H1 (cell line): ENCODE measurements around the gene NEGR1. TPM values are rescaled to one million over a fixed set of nuclear protein-coding genes. Genes with fewer than 3 reads are reported as not detected.

Experiments
- CTCF ChIA-PET: fragments of 300-600 bp; sonication (Branson Sonifier 250); formaldehyde crosslinking; loops from one replicate; lab custom pipeline; 2021; ENCODE audit not compliant: partially characterized antibody; lab: Charles Lee
- POLR2A ChIA-PET: fragments of 300-600 bp; sonication (Branson Sonifier 250); formaldehyde crosslinking; loops from one replicate; lab custom pipeline; 2021; ENCODE audit warnings: inconsistent platforms; ENCODE audit not compliant: partially characterized antibody; lab: Charles Lee
- DNase-seq, 2 experiments: peaks; one replicate each; pipeline versions ENCODE4 v3.0.0 to v3.0.0-alpha.2; 2010 to 2022; ENCODE audit warnings: low spot score in 2 of 2, low read depth in 1 of 2, mixed read lengths in 1 of 2
- FAIRE-seq: peaks from 2 replicates; lab custom pipeline; 2011; peaks lifted over from hg19 to GRCh38; lab: Jason Lieb, UNC
- H2AFZ ChIP-seq: 2 replicates; pipeline ENCODE4 v1.8.1; 2012; ENCODE audit warnings: low read length, inconsistent platforms
- H2AK5ac ChIP-seq: 2 replicates; pipeline ENCODE4 v1.6.1; 2013; ENCODE audit warnings: low read depth, low read length
- H2BK120ac ChIP-seq: replicated peaks from 2 replicates; pipeline ENCODE3; 2013; ENCODE audit warnings: low read depth, low read length, inconsistent platforms
- H2BK12ac ChIP-seq: 2 replicates; pipeline ENCODE4 v1.6.1; 2013; ENCODE audit warnings: low read depth, low read length
- H2BK15ac ChIP-seq: 2 replicates; pipeline ENCODE4 v1.6.1; 2013; ENCODE audit warnings: low read length
- H2BK20ac ChIP-seq: 2 replicates; pipeline ENCODE4 v1.6.1; 2013; ENCODE audit warnings: low read length
- H2BK5ac ChIP-seq: 2 replicates; pipeline ENCODE4 v1.6.1; 2013; ENCODE audit warnings: low read depth, low read length
- H3K14ac ChIP-seq: 2 replicates; pipeline ENCODE4 v1.6.1; 2013; ENCODE audit warnings: inconsistent platforms; ENCODE audit not compliant: insufficient read length
- H3K18ac ChIP-seq: 2 replicates; pipeline ENCODE4 v1.6.1; 2013; ENCODE audit warnings: low read length; ENCODE audit errors: extremely low read depth
- H3K23ac ChIP-seq: 2 replicates; pipeline ENCODE4 v1.6.1; 2013; ENCODE audit warnings: inconsistent platforms; ENCODE audit not compliant: insufficient read length
- H3K23me2 ChIP-seq: 2 replicates; pipeline ENCODE4 v1.6.1; 2013; ENCODE audit warnings: low read depth, low read length
- H3K27ac ChIP-seq: 2 replicates; pipeline ENCODE4 v1.6.1; 2011; ENCODE audit warnings: low read depth, low read length, inconsistent platforms
- H3K27me3 ChIP-seq, 4 experiments: replicated peaks in 1 of 4; 1 replicate in 1 of 4; 2 replicates in 3 of 4; pipeline versions ENCODE4 v1.6.1 to v1.8.1; 2011 to 2013; ENCODE audit warnings: low read length in 3 of 4, mild to moderate bottlenecking in 3 of 4, inconsistent platforms in 2 of 4, mixed read lengths in 2 of 4, moderate library complexity in 1 of 4; ENCODE audit not compliant: control insufficient read depth in 3 of 4, insufficient read depth in 3 of 4; ENCODE audit errors: extremely low read depth in 1 of 4
- H3K36me3 ChIP-seq, 4 experiments: 2 replicates each; pipeline versions ENCODE4 v1.6.1 to v1.8.1; 2011 to 2013; ENCODE audit warnings: mild to moderate bottlenecking in 4 of 4, low read length in 3 of 4, moderate library complexity in 2 of 4, control low read depth in 1 of 4, inconsistent platforms in 1 of 4; ENCODE audit not compliant: insufficient read depth in 4 of 4, control insufficient read depth in 2 of 4
- H3K4ac ChIP-seq: replicated peaks from 2 replicates; pipeline ENCODE3; 2013; ENCODE audit warnings: low read length, low read depth, mixed read lengths, inconsistent platforms; ENCODE audit not compliant: insufficient read length
- H3K4me1 ChIP-seq, 4 experiments: replicated peaks in 1 of 4; 1 replicate in 1 of 4; 2 replicates in 3 of 4; pipeline versions ENCODE4 v1.6.1 to v1.8.1; 2011 to 2013; ENCODE audit warnings: low read length in 3 of 4, inconsistent platforms in 2 of 4, mixed read lengths in 1 of 4; ENCODE audit not compliant: insufficient read depth in 4 of 4, control insufficient read depth in 3 of 4
- H3K4me2 ChIP-seq, 2 experiments: 2 replicates each; pipeline versions ENCODE4 v1.6.1 to v1.8.1; 2011 to 2013; ENCODE audit warnings: low read depth in 2 of 2, low read length in 2 of 2, control low read depth in 1 of 2, inconsistent platforms in 1 of 2, mild to moderate bottlenecking in 1 of 2; ENCODE audit not compliant: insufficient read depth in 1 of 2
- H3K4me3 ChIP-seq, 4 experiments: fragments of 200-600, 300-600 bp in 1 of 4; sonication (generic), shearing (Covaris generic), sonication (Bioruptor Twin) in 1 of 4; 2 replicates each; pipeline versions ENCODE4 v1.5.1 to v1.8.1; 2011 to 2016; ENCODE audit warnings: low read length in 4 of 4, low read depth in 3 of 4, control low read depth in 2 of 4, inconsistent platforms in 2 of 4, mild to moderate bottlenecking in 2 of 4, mixed read lengths in 1 of 4, moderate library complexity in 1 of 4; ENCODE audit not compliant: insufficient read depth in 2 of 4; ENCODE audit errors: extremely low read depth in 1 of 4
- H3K56ac ChIP-seq: replicated peaks from 2 replicates; pipeline ENCODE3; 2013; ENCODE audit warnings: low read depth, mild to moderate bottlenecking, mixed read lengths, low read length, inconsistent platforms; ENCODE audit not compliant: insufficient read length
- H3K79me1 ChIP-seq: 2 replicates; pipeline ENCODE4 v1.6.1; 2013; ENCODE audit warnings: low read depth, low read length, control low read depth
- H3K79me2 ChIP-seq, 2 experiments: 2 replicates each; pipeline versions ENCODE4 v1.6.1 to v1.8.1; 2012 to 2013; ENCODE audit warnings: low read length in 2 of 2, mild to moderate bottlenecking in 2 of 2, inconsistent platforms in 1 of 2; ENCODE audit not compliant: insufficient read depth in 2 of 2, control insufficient read depth in 1 of 2
- H3K9ac ChIP-seq, 4 experiments: replicated peaks in 1 of 4; 1 replicate in 1 of 4; 2 replicates in 3 of 4; pipeline versions ENCODE4 v1.6.1 to v1.8.1; 2011 to 2013; ENCODE audit warnings: low read depth in 3 of 4, low read length in 3 of 4, control low read depth in 2 of 4, mild to moderate bottlenecking in 2 of 4, moderate library complexity in 2 of 4, inconsistent platforms in 1 of 4; ENCODE audit errors: extremely low read depth in 1 of 4
- H3K9me3 ChIP-seq, 2 experiments: 2 replicates each; pipeline versions ENCODE4 v1.6.1 to v1.8.1; 2012 to 2013; ENCODE audit warnings: mild to moderate bottlenecking in 2 of 2, moderate library complexity in 2 of 2, control low read depth in 1 of 2, inconsistent platforms in 1 of 2, low read depth in 1 of 2, low read length in 1 of 2, mixed read lengths in 1 of 2; ENCODE audit not compliant: insufficient read depth in 2 of 2
- H4K20me1 ChIP-seq, 2 experiments: replicated peaks in 1 of 2; 2 replicates each; pipeline versions ENCODE3 to v1.8.1; 2011 to 2013; ENCODE audit warnings: inconsistent platforms in 2 of 2, low read length in 2 of 2, mild to moderate bottlenecking in 1 of 2; ENCODE audit not compliant: insufficient read depth in 2 of 2, control insufficient read depth in 1 of 2
- H4K5ac ChIP-seq: 2 replicates; pipeline ENCODE4 v1.6.1; 2013; ENCODE audit warnings: low read length, low read depth, mixed read lengths, inconsistent platforms; ENCODE audit not compliant: insufficient read length
- H4K8ac ChIP-seq: 2 replicates; pipeline ENCODE4 v1.8.0; 2013; ENCODE audit warnings: mild to moderate bottlenecking, moderate library complexity, low read length, inconsistent platforms; ENCODE audit not compliant: insufficient read depth; ENCODE audit errors: extremely low read depth
- H4K91ac ChIP-seq: replicated peaks from 2 replicates; pipeline ENCODE3; 2013; ENCODE audit warnings: low read length, mixed read lengths, inconsistent platforms; ENCODE audit not compliant: insufficient read length
- BCL11A ChIP-seq, 2 experiments: IDR thresholded peaks; one replicate each; pipeline ENCODE4 v1.6.1; 2011; ENCODE audit warnings: low read depth in 2 of 2, low read length in 2 of 2, mild to moderate bottlenecking in 2 of 2
- CEBPB ChIP-seq: IDR thresholded peaks from 2 replicates; pipeline ENCODE4 v1.6.1; 2012; ENCODE audit warnings: low read depth, low read length
- CHD1 ChIP-seq: IDR thresholded peaks from 2 replicates; pipeline ENCODE4 v1.6.1; 2012; ENCODE audit warnings: low read depth, low read length, improper control_type of control experiment
- CREB1 ChIP-seq: IDR thresholded peaks from 2 replicates; pipeline ENCODE4 v1.6.1; 2012; ENCODE audit warnings: inconsistent platforms
- KDM5A ChIP-seq: fragments of 200-600 bp; IDR thresholded peaks from 2 replicates; pipeline ENCODE4 v1.7.1; 2012; ENCODE audit warnings: mild to moderate bottlenecking, low read length, inconsistent platforms, mixed read lengths
- MAFK ChIP-seq: IDR thresholded peaks from 2 replicates; pipeline ENCODE4 v1.6.1; 2012; ENCODE audit warnings: low read depth, mild to moderate bottlenecking, improper control_type of control experiment, low read length
- NANOG ChIP-seq: IDR thresholded peaks from 2 replicates; pipeline ENCODE4 v1.6.1; 2011; ENCODE audit warnings: low read length, low read depth, mild to moderate bottlenecking, inconsistent platforms; ENCODE audit not compliant: insufficient read depth, poor library complexity, severe bottlenecking
- POLR2A ChIP-seq, 2 experiments: IDR thresholded peaks; 1 replicate in 1 of 2; 2 replicates in 1 of 2; pipeline ENCODE4 v1.6.1; 2011; ENCODE audit warnings: low read depth in 2 of 2, low read length in 2 of 2, mild to moderate bottlenecking in 2 of 2; ENCODE audit errors: control extremely low read depth in 1 of 2
- POU5F1 ChIP-seq: IDR thresholded peaks from 2 replicates; pipeline ENCODE4 v1.6.1; 2011; ENCODE audit warnings: low read depth, mild to moderate bottlenecking, low read length, moderate library complexity
- RFX5 ChIP-seq: IDR thresholded peaks from 2 replicates; pipeline ENCODE4 v1.6.1; 2011; ENCODE audit warnings: low read depth, low read length, improper control_type of control experiment, borderline replicate concordance
- SP2 ChIP-seq: IDR thresholded peaks from 2 replicates; pipeline ENCODE4 v1.6.1; 2012; ENCODE audit warnings: mild to moderate bottlenecking, low read length, inconsistent platforms
- SP4 ChIP-seq: IDR thresholded peaks from 2 replicates; pipeline ENCODE4 v1.6.1; 2012; ENCODE audit warnings: low read length, inconsistent platforms
- TEAD4 ChIP-seq: IDR thresholded peaks from 2 replicates; pipeline ENCODE4 v1.6.1; 2012; ENCODE audit warnings: low read depth, low read length, inconsistent platforms, mixed read lengths
- WGBS, 2 experiments: shearing (Covaris generic) in 1 of 2; methylation state at CpG; one replicate each; pipeline versions ENCODE4 v1.1.6 to v1.1.7; 2013 to 2015; ENCODE audit warnings: low lambda C conversion rate in 2 of 2, mixed read lengths in 2 of 2, inconsistent platforms in 1 of 2, low coverage in 1 of 2, missing lambda C conversion rate in 1 of 2; ENCODE audit not compliant: insufficient replicate concordance in 2 of 2, insufficient coverage in 1 of 2, insufficient read length in 1 of 2; ENCODE audit errors: extremely low coverage in 1 of 2, missing lambda C conversion rate in 1 of 2; 5-methylcytosine and 5-hydroxymethylcytosine counted together
- polyA plus RNA-seq, 7 experiments: library from polyadenylated mRNA; depleted of rRNA in 3 of 7; stranded (reverse) in 5 of 7; unstranded in 2 of 7; fragments of >200 nt in 5 of 7; fragments of 200-250 nt in 2 of 7; gene quantifications; 1 replicate in 5 of 7; 2 replicates in 1 of 7; 4 replicates in 1 of 7; pipeline versions ENCODE4 v1.2.1 to v1.2.3, GENCODE V29; 2011 to 2013; ENCODE audit warnings: missing spikeins in 2 of 7, mixed read lengths in 2 of 7
- total RNA-seq: library from RNA; stranded (reverse); fragmentation: NEBNext Ultra II Directional; extraction: Animal tissue kit (Norgen Biotek cat#: 25700); gene quantifications from 2 replicates; pipeline ENCODE4 v1.2.1, GENCODE V29; 2021
- TF ChIP-seq, protein P1 (sequence below), 3 experiments: IDR thresholded peaks; 1 replicate in 2 of 3; 2 replicates in 1 of 3; pipeline versions ENCODE4 v1.5.1 to v1.6.1; 2011; ENCODE audit warnings: low read length in 3 of 3, mild to moderate bottlenecking in 3 of 3, inconsistent platforms in 2 of 3, low read depth in 1 of 3, moderate library complexity in 1 of 3; ENCODE audit not compliant: insufficient read depth in 1 of 3; ENCODE audit errors: control extremely low read depth in 1 of 3

The NEGR1 gene
- total and polyA plus RNA-seq, 2 of the 8 experiments (the other 6 are each of a cell fraction or from before 2014, with no cell fraction given), result 0.71 to 1.3 TPM

DNA sequence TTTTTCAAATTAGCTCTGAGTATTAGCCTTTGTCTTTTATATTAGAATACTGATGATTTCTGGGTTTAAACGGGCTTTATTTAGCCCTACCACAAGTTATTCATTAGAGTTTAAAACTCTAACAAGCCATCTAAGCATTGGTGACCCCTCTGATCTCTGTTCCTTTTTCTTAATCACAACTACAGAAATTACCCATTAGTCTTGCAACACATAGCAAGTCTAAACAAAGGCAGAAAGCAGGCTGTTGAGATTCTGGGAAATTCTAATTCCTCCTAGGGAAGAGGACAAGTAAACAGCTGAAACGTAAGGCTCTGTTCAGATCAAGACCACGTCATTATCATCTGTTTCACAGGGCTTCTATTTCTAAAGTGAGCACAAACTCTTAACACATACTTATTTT, 710.3 kb downstream of the NEGR1 start:
- no peaks in the 10 kb centered on the region for H3K23me2 ChIP-seq
- H3K18ac ChIP-seq, result no peak overlapping the region
- no peak overlapping the region for H3K4me2 ChIP-seq
- WGBS, 2 experiments, result 88% methylated on average over 3 of the region's 3 CpGs; no CpG with 5 or more reads in 1 of the 2 experiments
- H3K9me3 ChIP-seq, result no peaks in the 10 kb centered on the region
- ChIA-PET CTCF (interaction anchor here (0.9 kb wide), 1 partner anchor 9 kb away, joined by 3 read pairs; no protein-coding TSS in a partner anchor), POLR2A (interaction anchor here (0.7 kb wide), 1 partner anchor 316 kb away, joined by 5 read pairs; no protein-coding TSS in a partner anchor)
- H3K4ac ChIP-seq, result no peak overlapping the region
- H4K20me1 ChIP-seq, result no peaks in the 10 kb centered on the region
- no peaks in the 10 kb centered on the region for H3K4me1 ChIP-seq
- no peak overlapping the region for H2AK5ac ChIP-seq
- H4K5ac ChIP-seq, result no peak overlapping the region
- H3K9ac ChIP-seq, result no peak overlapping the region
- H3K36me3 ChIP-seq, result no peaks in the 10 kb centered on the region
- FAIRE-seq (no peak), DNase-seq (no peak)
- no peak overlapping the region for H2BK5ac ChIP-seq
- no peaks in the 10 kb centered on the region for H3K79me1 ChIP-seq
- TF ChIP-seq SP4, result no peak
- TF ChIP-seq CEBPB, result no peak
- TF ChIP-seq RFX5, result no peak
- TF ChIP-seq MAFK, result no peak
- no peak for TF ChIP-seq SP2
- TF ChIP-seq POLR2A (IDR thresholded peaks at IDR 0.05; ENCODE audit: control extremely low read depth in 1 of 2, low read depth in 2 of 2, low read length in 2 of 2), result no peak
- no peak for TF ChIP-seq BCL11A (IDR thresholded peaks at IDR 0.05; ENCODE audit: low read depth in 2 of 2, low read length in 2 of 2)
- TF ChIP-seq NANOG, result no peak
- no peak for TF ChIP-seq CHD1
- TF ChIP-seq TEAD4, result no peak
- no peak for TF ChIP-seq POU5F1
- no peak for TF ChIP-seq KDM5A
- no peak for TF ChIP-seq CREB1
- TF ChIP-seq, protein P1, sequence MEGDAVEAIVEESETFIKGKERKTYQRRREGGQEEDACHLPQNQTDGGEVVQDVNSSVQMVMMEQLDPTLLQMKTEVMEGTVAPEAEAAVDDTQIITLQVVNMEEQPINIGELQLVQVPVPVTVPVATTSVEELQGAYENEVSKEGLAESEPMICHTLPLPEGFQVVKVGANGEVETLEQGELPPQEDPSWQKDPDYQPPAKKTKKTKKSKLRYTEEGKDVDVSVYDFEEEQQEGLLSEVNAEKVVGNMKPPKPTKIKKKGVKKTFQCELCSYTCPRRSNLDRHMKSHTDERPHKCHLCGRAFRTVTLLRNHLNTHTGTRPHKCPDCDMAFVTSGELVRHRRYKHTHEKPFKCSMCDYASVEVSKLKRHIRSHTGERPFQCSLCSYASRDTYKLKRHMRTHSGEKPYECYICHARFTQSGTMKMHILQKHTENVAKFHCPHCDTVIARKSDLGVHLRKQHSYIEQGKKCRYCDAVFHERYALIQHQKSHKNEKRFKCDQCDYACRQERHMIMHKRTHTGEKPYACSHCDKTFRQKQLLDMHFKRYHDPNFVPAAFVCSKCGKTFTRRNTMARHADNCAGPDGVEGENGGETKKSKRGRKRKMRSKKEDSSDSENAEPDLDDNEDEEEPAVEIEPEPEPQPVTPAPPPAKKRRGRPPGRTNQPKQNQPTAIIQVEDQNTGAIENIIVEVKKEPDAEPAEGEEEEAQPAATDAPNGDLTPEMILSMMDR (IDR thresholded peaks at IDR 0.05; ENCODE audit: control extremely low read depth in 1 of 3, insufficient read depth in 1 of 3, low read depth in 1 of 3, low read length in 3 of 3), result no peak
- H2AFZ ChIP-seq, result no peak overlapping the region
- no peak overlapping the region for H2BK120ac ChIP-seq
- H3K79me2 ChIP-seq, result no peaks in the 10 kb centered on the region
- H4K91ac ChIP-seq, result no peak overlapping the region
- no peak overlapping the region for H3K23ac ChIP-seq
- H3K27me3 ChIP-seq, result no peaks in the 10 kb centered on the region
- no peak overlapping the region for H2BK12ac ChIP-seq
- H3K56ac ChIP-seq, result no peak overlapping the region
- H3K27ac ChIP-seq, result no peak overlapping the region
- H2BK15ac ChIP-seq, result no peak overlapping the region
- no peak overlapping the region for H2BK20ac ChIP-seq
- no peak overlapping the region for H4K8ac ChIP-seq
- H3K4me3 ChIP-seq, result no peak overlapping the region
- H3K14ac ChIP-seq, result no peak overlapping the region
